GM19324 (cell line): ENCODE results near the gene KRT73.

ENCODE experiments used
- ATAC-seq: cut with Tn5 transposase; IDR thresholded peaks from one replicate; pipeline ENCODE4 v1.9.1; 2021; ENCODE audit warnings: mild to moderate bottlenecking, moderate library complexity; ENCODE audit not compliant: unreplicated experiment, low FRiP score

Gene KRT73

GRCh38 chr12:52575948-52576347, 42.4 kb downstream of the KRT73 start:
- no peak for ATAC-seq

DNA sequence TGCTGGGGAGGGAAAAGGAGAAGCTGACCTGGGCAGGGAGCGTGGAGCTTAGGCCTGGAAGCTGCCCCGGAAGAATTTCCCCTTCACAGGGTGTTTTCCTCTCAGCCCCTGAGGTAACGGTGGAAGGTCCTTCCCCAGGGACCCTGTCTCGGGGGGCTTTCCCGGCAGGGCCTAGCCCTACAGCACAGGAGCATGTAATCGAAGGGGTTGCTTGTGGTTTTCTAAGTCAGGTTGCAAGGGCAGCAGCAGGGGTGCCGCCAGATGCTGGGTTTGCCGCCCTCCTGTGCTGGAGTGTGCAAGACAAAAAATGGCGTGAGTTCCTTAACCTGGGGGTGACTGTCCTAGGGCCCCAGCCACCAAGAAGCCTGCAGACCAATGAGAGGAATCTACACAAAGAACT, 43.1 kb downstream of the KRT73 start:
- no peak for ATAC-seq

GRCh38 chr12:52573743-52574142, 44.6 kb downstream of the KRT73 start, which contains the start of gene KRT74:
Gene KRT74 (minus strand): TSS chr12:52573843. CDS start chr12:52573777, 66 bp downstream.
- ATAC-seq = no peak

DNA sequence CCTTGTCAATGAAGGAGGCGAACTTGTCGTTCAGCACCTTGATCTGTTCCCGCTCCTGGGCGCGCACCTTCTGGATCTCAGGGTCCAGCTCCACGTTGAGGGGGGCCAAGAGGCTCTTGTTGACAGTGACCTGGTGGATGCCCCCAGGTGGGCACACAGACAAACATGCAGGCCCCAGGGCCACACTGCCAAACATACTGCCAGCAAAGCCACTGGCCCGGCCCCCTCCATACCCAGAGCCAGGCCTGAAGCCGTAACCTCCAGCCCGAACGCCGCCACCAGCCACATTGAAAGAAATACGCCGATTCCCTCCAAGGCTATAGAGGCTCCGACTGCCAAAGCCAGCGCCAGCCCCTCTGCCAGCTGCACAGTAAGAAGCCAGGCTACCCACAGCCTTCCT, 45.1 kb downstream of the KRT73 start:
- ATAC-seq = no peak

GRCh38 chr12:52570511-52570910, 47.8 kb downstream of the KRT73 start:
- no peak for ATAC-seq

DNA sequence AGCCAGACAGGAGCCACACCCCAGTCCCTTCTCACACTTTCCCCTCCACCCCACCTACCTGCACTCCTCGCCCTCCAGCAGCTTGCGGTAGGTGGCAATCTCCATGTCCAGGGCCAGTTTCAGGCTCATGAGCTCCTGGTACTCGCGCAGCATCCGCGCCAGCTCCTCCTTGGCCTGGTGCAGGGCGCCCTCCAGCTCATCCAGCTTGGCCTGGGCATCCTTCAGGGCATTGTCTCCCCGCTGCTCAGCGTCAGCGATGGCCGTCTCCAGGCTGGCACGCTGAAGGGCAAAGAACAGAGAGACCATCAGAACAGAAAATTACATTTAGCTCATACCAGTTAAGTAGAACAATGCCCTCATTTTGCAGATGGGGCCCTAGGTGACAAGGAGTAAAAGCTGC, 50.2 kb downstream of the KRT73 start:
- no peak for ATAC-seq

DNA sequence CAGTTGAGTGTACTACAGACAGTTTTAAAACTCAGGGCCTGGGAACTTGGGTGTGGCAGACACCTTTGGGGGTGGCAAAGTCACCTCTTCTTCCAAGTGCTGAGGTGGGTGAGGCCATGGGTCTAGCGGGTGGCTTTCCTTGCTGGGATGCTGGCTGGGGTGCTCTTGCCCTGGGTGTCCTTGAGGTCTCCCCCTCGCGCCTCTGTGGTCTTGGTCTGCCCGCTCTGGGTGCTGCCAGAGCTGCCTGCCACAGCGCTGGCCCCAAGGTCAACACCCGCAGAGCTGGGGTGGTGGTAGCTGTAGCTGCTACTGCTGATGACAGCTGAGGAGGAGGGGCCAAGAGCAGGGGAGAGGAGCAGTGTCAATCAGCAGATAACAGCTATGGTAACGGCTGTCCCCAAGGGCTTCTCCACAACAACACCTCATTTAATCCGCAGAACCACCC, 51.5 kb downstream of the KRT73 start:
- no peak for ATAC-seq

DNA sequence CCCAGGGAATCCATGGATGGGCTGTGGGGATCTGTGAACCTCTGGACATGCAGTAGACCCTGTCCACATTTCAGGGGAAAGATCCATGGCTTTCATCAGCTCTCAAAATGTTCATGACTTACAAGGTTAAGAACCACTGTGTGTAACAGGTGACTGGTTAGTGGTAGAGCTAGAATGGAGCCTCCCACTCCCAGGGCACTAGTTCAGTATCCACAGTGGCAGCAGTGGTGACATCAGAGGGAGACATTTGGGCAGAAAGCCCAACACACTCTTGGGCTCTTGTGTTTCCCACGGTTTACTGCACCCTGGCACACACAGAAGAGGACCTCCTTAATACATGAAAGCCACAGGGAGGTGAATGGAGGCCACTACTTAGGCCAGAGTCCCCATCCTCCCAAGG, 53.8 kb downstream of the KRT73 start:
- no peak for ATAC-seq

DNA sequence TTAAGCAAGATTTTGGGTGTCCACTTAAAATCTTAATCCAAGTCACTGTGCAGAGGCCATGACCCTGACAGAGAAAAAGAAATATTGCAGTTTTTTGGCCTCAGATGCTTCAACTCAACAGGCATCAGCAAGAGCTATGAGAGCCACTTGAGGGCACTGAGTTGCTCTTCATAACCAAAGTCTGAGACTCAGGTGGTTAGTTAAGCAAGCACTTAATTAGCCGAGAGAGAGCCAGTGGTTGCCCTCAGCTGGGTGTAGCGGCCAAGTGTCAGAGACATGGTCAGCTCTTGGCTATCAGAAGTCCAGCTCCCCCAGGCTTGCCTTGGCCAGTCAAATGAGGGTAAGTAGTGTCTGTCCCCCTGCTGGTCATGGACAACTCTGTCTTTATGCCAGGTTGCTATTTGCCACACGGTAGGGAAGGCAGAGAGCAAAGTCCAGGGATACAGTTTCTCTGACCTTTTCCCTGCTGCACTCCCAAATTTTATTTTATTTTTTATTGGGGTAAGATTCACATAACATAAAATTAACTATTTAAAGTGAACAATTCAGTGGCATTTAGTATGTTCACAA, 56.4 kb downstream of the KRT73 start:
- no peak for ATAC-seq

DNA sequence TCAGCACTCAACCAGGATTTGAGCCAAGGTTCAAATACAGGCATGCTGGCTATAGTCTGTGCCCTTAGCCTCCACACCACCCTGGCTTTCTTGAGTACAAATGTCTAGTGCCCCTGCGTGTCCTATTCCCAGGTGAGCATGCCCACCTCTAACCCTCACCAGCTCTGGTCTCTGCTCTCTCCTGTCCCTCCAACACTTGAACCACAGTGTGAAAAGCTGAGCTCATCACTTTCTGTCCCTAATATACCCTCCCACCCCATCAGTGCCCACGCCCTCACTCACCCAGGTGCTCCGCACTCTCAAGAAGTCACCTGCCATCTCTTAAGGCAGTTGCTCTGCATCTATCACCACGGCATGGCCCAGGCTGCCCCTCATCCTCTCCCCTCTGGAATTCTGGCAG, 58.4 kb downstream of the KRT73 start:
- no peak for ATAC-seq

DNA sequence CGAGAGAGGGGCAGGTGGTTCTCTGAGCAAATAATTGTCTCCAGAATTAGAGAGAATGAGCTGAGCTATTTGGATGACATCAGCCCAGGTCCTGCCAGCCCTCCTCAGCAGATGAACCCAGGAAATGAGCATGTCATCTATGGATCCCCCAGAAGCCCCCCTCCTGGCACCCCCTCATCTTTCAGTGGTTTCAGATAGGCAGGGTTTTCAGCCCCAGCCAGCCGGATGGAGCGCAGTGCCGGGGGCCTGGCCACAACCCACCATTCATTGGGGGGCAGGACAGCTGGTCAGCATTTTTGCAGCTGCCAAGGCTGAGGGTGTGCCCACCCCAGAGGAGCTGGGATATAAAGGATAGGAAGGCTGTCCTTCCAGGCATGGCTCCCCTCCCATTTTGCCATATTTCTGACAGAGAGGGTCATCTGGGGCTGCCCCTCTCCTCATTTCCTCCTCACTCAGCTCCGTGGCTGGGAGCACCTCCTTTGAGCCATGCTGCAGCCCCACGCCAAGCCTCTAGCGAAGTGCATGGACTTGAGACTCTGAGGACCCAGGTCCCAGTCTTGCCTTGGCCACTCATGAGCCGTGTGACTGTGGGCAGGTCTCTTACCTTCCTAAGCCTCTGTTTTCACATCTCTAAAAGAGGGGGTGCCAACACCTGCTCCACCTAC, 59.4 kb downstream of the KRT73 start:
- ATAC-seq = no peak
